ENCODE data around the gene CALML3. TPM values are rescaled to one million over a fixed set of nuclear protein-coding genes. Genes with fewer than 3 reads are reported as not detected.
"Not testable (repeated sequence)": the region's sequence is repeated elsewhere in the genome, so short reads cannot be mapped to it uniquely, and the experiment has no call there.

Gene CALML3
- total RNA-seq (not detected), polyA plus RNA-seq (under 1 TPM in 1 of 3 donors, not detected in 2; 0.10 TPM)
- long read RNA-seq, donor 1, partial matches to known transcripts = 0 of 1 reads
- long read RNA-seq, donor 1, other reads (novel, unspliced or antisense) = 0 of 1 reads
- long read RNA-seq, donor 2 = 0 reads

- intact Hi-C loops (cut with DNase I; ENCODE audit: low total_unique reads) = no loop called here
- no peak for TF ChIP-seq CTCF (IDR thresholded peaks at IDR 0.05 in 8 of 11, conservative IDR thresholded peaks at IDR 0.05 in 3 of 11)
- no peak for TF ChIP-seq POLR2AphosphoS5 (IDR thresholded peaks at IDR 0.05)
- no peak for TF ChIP-seq POLR2A (IDR thresholded peaks at IDR 0.05)
- H3K36me3 ChIP-seq = no peaks in the 10 kb centered on the region
- H3K4me3 ChIP-seq = no peak within 1 kb of the TSS
- WGBS, 5 donors = 91 to 95% (median 94%) methylated on average over 54 to 64 of the region's 64 CpGs
- no peaks in the 10 kb centered on the region for H3K9me3 ChIP-seq
- no peaks in the 10 kb centered on the region for H3K4me1 ChIP-seq
- no peaks in the 10 kb centered on the region for H3K27me3 ChIP-seq (replicated peaks in 1 of 7)
- no peak within 1 kb of the TSS for H3K27ac ChIP-seq
- DNase-seq = peak; percentile 74
Measured at GRCh38 chr10:5524641-5525560, at the start of gene CALML3. Gene CALML3, plus strand, starts transcription at chr10:5524961. Its CDS starts 125 bp downstream, at chr10:5525086.

- H3K4me3 ChIP-seq; H3K27ac ChIP-seq; DNase-seq; H3K9me3 ChIP-seq; H3K27me3 ChIP-seq (replicated peaks in 1 of 7); H3K4me1 ChIP-seq; H3K36me3 ChIP-seq; intact Hi-C loops (cut with DNase I; ENCODE audit: low total_unique reads): not testable (repeated sequence)
- 86 to 96% (median 90%) methylated on average over 5 to 8 of the region's 8 CpGs for WGBS, 5 donors
Measured at GRCh38 chr10:5475088-5475487, 49.7 kb upstream of the CALML3 start.

GRCh38 chr10:5475974-5476807 lies 48.6 kb upstream of the CALML3 start:
- H3K36me3 ChIP-seq; DNase-seq; intact Hi-C loops (cut with DNase I; ENCODE audit: low total_unique reads); H3K9me3 ChIP-seq; H3K27me3 ChIP-seq (replicated peaks in 1 of 7); H3K4me3 ChIP-seq; H3K4me1 ChIP-seq; H3K27ac ChIP-seq: not testable (repeated sequence)
- 90 to 94% (median 92%) methylated on average over 10 to 12 of the region's 12 CpGs for WGBS, 5 donors

GRCh38 chr10:5476918-5477525 lies 47.7 kb upstream of the CALML3 start:
- intact Hi-C loops (cut with DNase I; ENCODE audit: low total_unique reads) = no loop called here
- no peak for TF ChIP-seq POLR2A (IDR thresholded peaks at IDR 0.05)
- Histone ChIP-seq H3K4me3 (no peak overlapping the region), H3K9me3 (no peaks in the 10 kb centered on the region), H3K36me3 (no peaks in the 10 kb centered on the region), H3K27me3 (replicated peaks in 1 of 7) (no peaks in the 10 kb centered on the region), H3K4me1 (no peaks in the 10 kb centered on the region), H3K27ac (no peak overlapping the region)
- 91 to 94% (median 92%) methylated on average over 11 to 13 of the region's 13 CpGs for WGBS, 5 donors
- DNase-seq = no peak

DNA sequence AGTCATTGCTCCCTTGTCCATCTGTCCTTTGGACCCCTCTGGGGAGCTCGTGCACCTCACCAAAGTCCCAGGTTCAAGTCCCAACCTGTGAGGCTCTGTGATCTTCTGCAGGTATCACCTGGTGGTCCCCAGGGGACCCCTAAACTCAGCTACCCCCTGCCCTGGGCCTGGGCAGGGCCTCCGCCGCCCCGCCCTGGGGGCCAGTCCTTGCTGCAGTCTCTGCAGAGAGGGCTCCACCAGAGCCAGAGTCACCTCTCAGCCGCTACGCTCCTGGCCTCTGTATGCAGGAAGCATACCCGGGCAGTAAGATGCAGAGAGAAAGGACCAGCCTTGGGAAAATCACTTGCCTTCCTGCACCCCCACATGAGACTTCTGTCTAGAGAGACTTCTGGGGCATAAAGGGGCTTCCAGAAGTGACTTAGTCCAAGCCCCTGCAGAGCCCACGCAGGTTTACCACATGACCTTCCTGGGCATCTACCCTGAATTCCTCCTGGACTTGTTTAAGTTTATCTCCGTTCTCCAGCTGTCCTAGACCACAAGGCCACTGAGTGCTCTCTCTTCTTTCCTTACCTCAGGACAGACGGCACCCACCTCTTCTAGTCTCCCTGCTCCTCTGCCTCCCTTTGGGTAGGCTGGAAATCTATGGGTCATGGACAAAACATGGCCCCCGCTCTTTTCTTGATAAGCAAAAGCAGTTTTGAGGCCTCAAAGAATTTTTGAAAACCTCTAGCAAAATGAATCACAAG lies 46.6 kb upstream of the CALML3 start:
- TF ChIP-seq CTCF (IDR thresholded peaks at IDR 0.05 in 8 of 11, conservative IDR thresholded peaks at IDR 0.05 in 3 of 11) (no peak), POLR2A (IDR thresholded peaks at IDR 0.05) (no peak), POLR2AphosphoS5 (IDR thresholded peaks at IDR 0.05) (no peak)
- H3K27me3 ChIP-seq (replicated peaks in 1 of 7) = no peaks in the 10 kb centered on the region
- WGBS, 5 donors = 87 to 95% (median 91%) methylated on average over 9 to 11 of the region's 11 CpGs
- no peaks in the 10 kb centered on the region for H3K36me3 ChIP-seq
- no peaks in the 10 kb centered on the region for H3K4me1 ChIP-seq
- no peak overlapping the region for H3K27ac ChIP-seq
- H3K4me3 ChIP-seq = no peak overlapping the region
- DNase-seq = no peak
- intact Hi-C loops (cut with DNase I; ENCODE audit: low total_unique reads) = no loop called here
- H3K9me3 ChIP-seq = no peaks in the 10 kb centered on the region

Measured in spleen (tissue), 13 donors.